KMS-11 (cell line): Measurements from ENCODE around the gene PSMD11.

ENCODE experiments used
- H2AFZ ChIP-seq: fragments of 200-600 bp; sonication (generic); 2 replicates; pipeline ENCODE4 v1.6.1; 2016; ENCODE audit warnings: antibody characterized with exemption, mixed run types, low read depth
- H3K27ac ChIP-seq: fragments of 200-600 bp; sonication (generic); 2 replicates; pipeline ENCODE4 v1.6.1; 2016; ENCODE audit warnings: mild to moderate bottlenecking, mixed run types
- H3K27me3 ChIP-seq: fragments of 200-600 bp; sonication (generic); 2 replicates; pipeline ENCODE4 v1.6.1; 2017; ENCODE audit warnings: mild to moderate bottlenecking, low read depth, mixed run types, moderate library complexity; ENCODE audit not compliant: insufficient read depth
- H3K36me3 ChIP-seq: fragments of 200-600 bp; sonication (generic); 2 replicates; pipeline ENCODE4 v1.6.1; 2017; ENCODE audit warnings: mild to moderate bottlenecking, mixed run types; ENCODE audit not compliant: insufficient read depth
- H3K4me1 ChIP-seq: fragments of 200-600 bp; sonication (generic); 2 replicates; pipeline ENCODE4 v1.6.1; 2016; ENCODE audit warnings: mild to moderate bottlenecking, low read depth, mixed run types; ENCODE audit not compliant: poor library complexity, severe bottlenecking
- H3K4me2 ChIP-seq: fragments of 200-600 bp; sonication (generic); 2 replicates; pipeline ENCODE4 v1.7.0; 2016; ENCODE audit warnings: mild to moderate bottlenecking, mixed run types
- H3K4me3 ChIP-seq: fragments of 200-600 bp; sonication (generic); IDR thresholded peaks from 2 replicates; pipeline ENCODE4 v1.6.1; 2017; ENCODE audit warnings: low read depth, low read length, mixed read lengths; ENCODE audit not compliant: insufficient read depth
- H3K79me2 ChIP-seq: fragments of 200-600 bp; sonication (generic); 2 replicates; pipeline ENCODE4 v1.6.1; 2016; ENCODE audit warnings: low read depth, mixed run types; ENCODE audit not compliant: insufficient read depth
- H3K9ac ChIP-seq: fragments of 200-600 bp; sonication (generic); 2 replicates; pipeline ENCODE4 v1.6.1; 2016; ENCODE audit warnings: mild to moderate bottlenecking, mixed run types
- H4K20me1 ChIP-seq: fragments of 200-600 bp; sonication (generic); 2 replicates; pipeline ENCODE4 v1.6.1; 2016; ENCODE audit warnings: mild to moderate bottlenecking, mixed run types; ENCODE audit not compliant: insufficient read depth
- TF ChIP-seq, protein P1 (sequence below): fragments of 200-600 bp; sonication (generic); conservative IDR thresholded peaks from 2 replicates; pipeline ENCODE4 v1.6.1; 2017; ENCODE audit warnings: low read depth, mild to moderate bottlenecking, antibody characterized with exemption, low read length, moderate library complexity, mixed read lengths

Gene PSMD11

DNA sequence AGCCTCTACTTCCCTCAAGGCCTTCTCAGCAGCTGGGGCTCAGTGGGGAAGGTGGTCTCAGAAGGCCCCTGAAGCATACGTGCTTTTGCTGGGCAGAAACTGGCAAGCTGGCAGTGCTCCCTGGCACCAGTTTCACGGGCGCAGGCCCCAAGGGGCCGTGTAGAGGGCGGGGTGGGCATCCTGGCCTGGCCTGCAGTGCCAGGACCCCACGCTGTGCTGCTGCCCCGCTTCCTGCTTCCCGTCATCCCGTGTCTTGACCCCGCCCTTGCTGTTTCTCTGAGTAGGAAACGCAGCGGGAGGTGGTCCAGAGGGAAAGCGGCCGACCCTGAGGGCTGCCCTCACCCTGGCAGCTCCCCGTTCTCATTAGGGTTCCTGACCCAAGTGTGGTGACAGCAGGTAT is 49.3 kb downstream of the PSMD11 start:
- H3K9ac ChIP-seq: no peak overlapping the region
- no peaks in the 10 kb centered on the region for H3K79me2 ChIP-seq
- H2AFZ ChIP-seq: no peak overlapping the region
- H3K27me3 ChIP-seq: no peaks in the 10 kb centered on the region
- H3K36me3 ChIP-seq: no peaks in the 10 kb centered on the region
- no peak overlapping the region for H3K4me3 ChIP-seq
- no peak overlapping the region for H3K4me2 ChIP-seq
- TF ChIP-seq, protein P1, sequence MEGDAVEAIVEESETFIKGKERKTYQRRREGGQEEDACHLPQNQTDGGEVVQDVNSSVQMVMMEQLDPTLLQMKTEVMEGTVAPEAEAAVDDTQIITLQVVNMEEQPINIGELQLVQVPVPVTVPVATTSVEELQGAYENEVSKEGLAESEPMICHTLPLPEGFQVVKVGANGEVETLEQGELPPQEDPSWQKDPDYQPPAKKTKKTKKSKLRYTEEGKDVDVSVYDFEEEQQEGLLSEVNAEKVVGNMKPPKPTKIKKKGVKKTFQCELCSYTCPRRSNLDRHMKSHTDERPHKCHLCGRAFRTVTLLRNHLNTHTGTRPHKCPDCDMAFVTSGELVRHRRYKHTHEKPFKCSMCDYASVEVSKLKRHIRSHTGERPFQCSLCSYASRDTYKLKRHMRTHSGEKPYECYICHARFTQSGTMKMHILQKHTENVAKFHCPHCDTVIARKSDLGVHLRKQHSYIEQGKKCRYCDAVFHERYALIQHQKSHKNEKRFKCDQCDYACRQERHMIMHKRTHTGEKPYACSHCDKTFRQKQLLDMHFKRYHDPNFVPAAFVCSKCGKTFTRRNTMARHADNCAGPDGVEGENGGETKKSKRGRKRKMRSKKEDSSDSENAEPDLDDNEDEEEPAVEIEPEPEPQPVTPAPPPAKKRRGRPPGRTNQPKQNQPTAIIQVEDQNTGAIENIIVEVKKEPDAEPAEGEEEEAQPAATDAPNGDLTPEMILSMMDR: no peak
- no peaks in the 10 kb centered on the region for H4K20me1 ChIP-seq
- no peak overlapping the region for H3K27ac ChIP-seq
- H3K4me1 ChIP-seq: peaks cover 11% of the 10 kb centered on the region

GRCh38 chr17:32493976-32494513 is 49.7 kb downstream of the PSMD11 start:
- Histone ChIP-seq H3K36me3 (no peaks in the 10 kb centered on the region), H3K4me2 (no peak overlapping the region), H3K4me1 (peaks cover 6% of the 10 kb centered on the region)

DNA sequence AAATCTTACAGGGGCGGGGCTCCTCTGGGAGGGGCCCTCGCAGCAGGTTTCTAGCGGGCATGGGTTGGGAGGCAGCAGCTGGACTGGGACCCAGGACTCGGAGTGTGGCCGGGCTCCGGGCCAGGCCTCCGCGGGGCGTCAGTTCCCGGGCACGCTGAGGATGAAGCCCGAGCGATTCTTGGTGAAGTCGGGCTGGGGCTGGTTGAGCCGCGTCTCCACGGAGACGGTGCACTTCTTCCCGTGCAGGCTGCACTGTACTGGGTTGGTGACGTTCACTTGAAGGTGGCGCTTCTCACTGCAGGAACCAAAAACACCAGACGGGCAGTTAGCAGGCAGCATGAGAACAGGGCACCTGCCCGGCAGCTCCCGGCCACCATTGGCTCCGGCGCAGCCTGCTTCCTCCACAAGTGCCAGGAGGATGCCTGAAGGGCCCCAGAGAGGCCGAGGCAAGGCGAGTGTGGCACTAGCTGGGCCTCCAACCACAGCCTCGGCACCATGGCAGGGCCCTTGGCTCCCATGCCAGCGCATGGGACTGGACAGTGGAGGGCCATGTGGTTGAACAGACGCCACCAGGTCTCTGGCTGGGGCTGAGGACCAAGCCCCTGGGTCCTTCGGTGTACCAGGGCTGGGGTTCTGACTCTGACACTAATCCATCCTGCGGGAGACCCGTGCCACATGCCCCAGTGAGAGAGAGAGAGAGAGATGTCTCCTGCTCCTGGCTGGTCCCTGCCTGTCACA is 50.5 kb downstream of the PSMD11 start:
- no peaks in the 10 kb centered on the region for H3K36me3 ChIP-seq
- no peaks in the 10 kb centered on the region for H3K4me1 ChIP-seq
- H3K4me2 ChIP-seq: no peak overlapping the region
- H3K27me3 ChIP-seq: no peaks in the 10 kb centered on the region
- no peaks in the 10 kb centered on the region for H3K79me2 ChIP-seq
- no peak overlapping the region for H2AFZ ChIP-seq
- no peaks in the 10 kb centered on the region for H4K20me1 ChIP-seq
- H3K27ac ChIP-seq: no peak overlapping the region
- H3K9ac ChIP-seq: no peak overlapping the region
- no peak overlapping the region for H3K4me3 ChIP-seq
- TF ChIP-seq, protein P1: no peak

More at GRCh38 chr17:32493976-32494513, 49.7 kb downstream of the PSMD11 start:
- no peak overlapping the region for H3K27ac ChIP-seq
- no peak overlapping the region for H3K9ac ChIP-seq
- H2AFZ ChIP-seq: no peak overlapping the region
- H3K79me2 ChIP-seq: no peaks in the 10 kb centered on the region
- H3K27me3 ChIP-seq: no peaks in the 10 kb centered on the region
- TF ChIP-seq, protein P1: no peak
- no peak overlapping the region for H3K4me3 ChIP-seq
- H4K20me1 ChIP-seq: no peaks in the 10 kb centered on the region

GRCh38 chr17:32495359-32496231 is 51.3 kb downstream of the PSMD11 start:
- Histone ChIP-seq H3K9ac (no peak overlapping the region), H3K4me1 (no peaks in the 10 kb centered on the region), H3K27me3 (no peaks in the 10 kb centered on the region), H3K27ac (no peak overlapping the region), H3K4me2 (no peak overlapping the region), H4K20me1 (no peaks in the 10 kb centered on the region), H3K79me2 (no peaks in the 10 kb centered on the region), H2AFZ (no peak overlapping the region), H3K36me3 (no peaks in the 10 kb centered on the region), H3K4me3 (no peak overlapping the region)
- TF ChIP-seq, protein P1: no peak
